OCI-LY1 (cell line): Measurements from ENCODE around the gene SLC25A45.

Experiments
- H2AFZ ChIP-seq: fragments of 200-600 bp; sonication (generic), shearing (Covaris generic); 2 replicates; pipeline ENCODE4 v1.6.0; 2014; ENCODE audit warnings: antibody characterized with exemption, mild to moderate bottlenecking, low read length
- H3F3A ChIP-seq: fragments of 200-600 bp; sonication (generic), shearing (Covaris generic); 2 replicates; pipeline ENCODE4 v1.6.0; 2014; ENCODE audit warnings: mild to moderate bottlenecking, antibody characterized with exemption, low read length, moderate library complexity; ENCODE audit not compliant: insufficient read depth
- H3K27ac ChIP-seq: fragments of 200-600 bp; sonication (generic); 2 replicates; pipeline ENCODE4 v1.5.1; 2014; ENCODE audit warnings: low read length, mixed run types, mild to moderate bottlenecking, low read depth; ENCODE audit not compliant: poor library complexity, severe bottlenecking
- H3K27me3 ChIP-seq: fragments of 200-600 bp; sonication (generic); 2 replicates; pipeline ENCODE4 v1.6.0; 2014; ENCODE audit warnings: antibody characterized with exemption, mild to moderate bottlenecking, low read length, moderate library complexity; ENCODE audit not compliant: insufficient read depth
- H3K36me3 ChIP-seq: fragments of 200-600 bp; sonication (generic); 2 replicates; pipeline ENCODE4 v1.6.1; 2014; ENCODE audit warnings: mild to moderate bottlenecking, antibody characterized with exemption, low read length, moderate library complexity, mixed read lengths; ENCODE audit not compliant: insufficient read depth
- H3K4me1 ChIP-seq: fragments of 200-600 bp; sonication (generic); 2 replicates; pipeline ENCODE4 v1.5.1; 2014; ENCODE audit warnings: mild to moderate bottlenecking, low read length, moderate library complexity; ENCODE audit not compliant: insufficient read depth, severe bottlenecking
- H3K4me2 ChIP-seq: fragments of 200-600 bp; sonication (generic), shearing (Covaris generic); 2 replicates; pipeline ENCODE4 v1.6.1; 2014; ENCODE audit warnings: low read length
- H3K4me3 ChIP-seq: fragments of 200-600 bp; sonication (generic); 2 replicates; pipeline ENCODE4 v1.5.1; 2014; ENCODE audit warnings: low read length, low read depth, mild to moderate bottlenecking, mixed read lengths; ENCODE audit not compliant: poor library complexity, severe bottlenecking
- H3K79me2 ChIP-seq: fragments of 200-600 bp; shearing (Covaris generic); 2 replicates; pipeline ENCODE4 v1.6.1; 2016; ENCODE audit warnings: mixed run types, low read length, mixed read lengths; ENCODE audit not compliant: insufficient read depth
- H3K9ac ChIP-seq: fragments of 200-600 bp; sonication (generic), shearing (Covaris generic); 2 replicates; pipeline ENCODE4 v1.6.1; 2014; ENCODE audit warnings: mild to moderate bottlenecking, low read length, mixed read lengths
- H3K9me2 ChIP-seq: fragments of 200-600 bp; sonication (generic), shearing (Covaris generic); 2 replicates; pipeline ENCODE4 v1.6.1; 2014; ENCODE audit warnings: low read depth, mild to moderate bottlenecking, low read length, mixed read lengths
- H3K9me3 ChIP-seq: fragments of 200-600 bp; shearing (Covaris generic); 2 replicates; pipeline ENCODE4 v1.6.1; 2014; ENCODE audit warnings: low read length, mixed read lengths
- H4K20me1 ChIP-seq: fragments of 200-600 bp; sonication (generic), shearing (Covaris generic); 2 replicates; pipeline ENCODE4 v1.6.0; 2016; ENCODE audit warnings: mild to moderate bottlenecking, low read length; ENCODE audit not compliant: insufficient read depth
- CTCF ChIP-seq: fragments of 200-600 bp; sonication (generic), shearing (Covaris generic); IDR thresholded peaks from 2 replicates; pipeline ENCODE4 v1.5.1; 2017; ENCODE audit warnings: mild to moderate bottlenecking, antibody characterized with exemption, low read length, moderate library complexity, mixed read lengths
- EZH2 ChIP-seq: fragments of 200-600 bp; sonication (generic), shearing (Covaris generic); IDR thresholded peaks from 2 replicates; pipeline ENCODE4 v1.8.0; 2017; ENCODE audit warnings: borderline replicate concordance, mixed run types, mild to moderate bottlenecking, antibody characterized with exemption, low read length, moderate library complexity, mixed read lengths

SLC25A45 gene

GRCh38 chr11:65420979-65421793 is 38.7 kb upstream of the SLC25A45 start:
- H3K79me2 ChIP-seq: peaks cover 40% of the 10 kb centered on the region
- peaks cover 70% of the 10 kb centered on the region for H3K4me1 ChIP-seq

GRCh38 chr11:65420506-65420905 is 38.1 kb upstream of the SLC25A45 start:
- TF ChIP-seq CTCF (no peak), EZH2 (no peak)
- Histone ChIP-seq H3K27ac (peak overlapping the region; percentile 99), H3K36me3 (peaks cover 29% of the 10 kb centered on the region), H3K9ac (peak overlapping the region; percentile 99), H3K9me3 (no peaks in the 10 kb centered on the region), H3K27me3 (no peaks in the 10 kb centered on the region), H3K9me2 (no peaks in the 10 kb centered on the region), H3K79me2 (peaks cover 34% of the 10 kb centered on the region), H3F3A (no peaks in the 10 kb centered on the region), H2AFZ (no peak overlapping the region), H3K4me1 (peaks cover 70% of the 10 kb centered on the region), H3K4me2 (peak overlapping the region; percentile 97), H3K4me3 (peak overlapping the region; percentile 95), H4K20me1 (no peaks in the 10 kb centered on the region)

More at GRCh38 chr11:65420979-65421793, 38.7 kb upstream of the SLC25A45 start:
- peak overlapping the region; percentile 99 for H3K27ac ChIP-seq
- H3K9me2 ChIP-seq: no peaks in the 10 kb centered on the region
- peak overlapping the region; percentile 95 for H3K4me3 ChIP-seq
- H3K9me3 ChIP-seq: no peaks in the 10 kb centered on the region
- H3K4me2 ChIP-seq: peak overlapping the region; percentile 88
- H3F3A ChIP-seq: no peaks in the 10 kb centered on the region
- no peaks in the 10 kb centered on the region for H4K20me1 ChIP-seq
- H3K9ac ChIP-seq: peak overlapping the region; percentile 99
- H2AFZ ChIP-seq: no peak overlapping the region
- H3K27me3 ChIP-seq: no peaks in the 10 kb centered on the region
- peaks cover 35% of the 10 kb centered on the region for H3K36me3 ChIP-seq
- no peak for TF ChIP-seq EZH2
- no peak for TF ChIP-seq CTCF

- H3K9me3 ChIP-seq: no peaks in the 10 kb centered on the region
- H3F3A ChIP-seq: 0 out of 2 replicates have a peak, but pooled peaks cover 2% of the 10 kb centered on the region
- no peak for TF ChIP-seq EZH2
- no peak for TF ChIP-seq CTCF
- no peaks in the 10 kb centered on the region for H3K9me2 ChIP-seq
- H3K4me3 ChIP-seq: peak overlapping the region; percentile 63
- no peaks in the 10 kb centered on the region for H4K20me1 ChIP-seq
- peaks cover 23% of the 10 kb centered on the region for H3K36me3 ChIP-seq
- H3K9ac ChIP-seq: peak overlapping the region; percentile 99
- H2AFZ ChIP-seq: no peak overlapping the region
- peak overlapping the region; percentile 99 for H3K27ac ChIP-seq
- H3K79me2 ChIP-seq: peaks cover 28% of the 10 kb centered on the region
- H3K4me2 ChIP-seq: peak overlapping the region; percentile 97
- H3K27me3 ChIP-seq: no peaks in the 10 kb centered on the region
- H3K4me1 ChIP-seq: peaks cover 75% of the 10 kb centered on the region
These were observed 37.5 kb upstream of the SLC25A45 start for GRCh38 chr11:65419772-65420481.
